GM21367 (cell line): ENCODE data around the gene CERK.
"Not testable (repeated sequence)": the region's sequence is repeated elsewhere in the genome, so short reads cannot be mapped to it uniquely, and the experiment has no call there.

ENCODE experiments used
- ATAC-seq: cut with Tn5 transposase; IDR thresholded peaks from one replicate; pipeline ENCODE4 v1.9.1; 2021; ENCODE audit not compliant: unreplicated experiment

Gene CERK

DNA sequence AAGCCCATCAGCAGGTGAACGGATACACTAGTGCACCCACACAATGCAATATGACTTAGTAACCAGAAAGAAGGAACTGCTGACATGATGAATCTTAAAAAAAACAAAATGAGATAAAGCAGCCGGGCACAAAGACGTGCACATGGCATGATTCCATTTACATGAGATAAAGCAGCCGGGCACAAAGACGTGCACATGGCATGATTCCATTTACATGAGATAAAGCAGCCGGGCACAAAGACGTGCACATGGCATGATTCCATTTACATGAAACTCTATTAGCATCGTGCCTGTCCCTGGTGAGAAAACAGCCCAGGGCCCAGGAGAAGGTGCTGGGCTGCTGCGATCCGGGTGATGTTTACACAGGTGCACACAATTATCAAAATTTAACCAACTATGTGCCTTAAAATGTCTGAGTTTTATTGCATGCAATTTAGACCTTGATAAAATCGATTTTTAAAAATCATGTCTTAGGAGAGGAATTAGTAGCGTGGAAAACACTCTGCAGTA lies 3.8 kb downstream of the CERK start:
- ATAC-seq: not testable (repeated sequence)

DNA sequence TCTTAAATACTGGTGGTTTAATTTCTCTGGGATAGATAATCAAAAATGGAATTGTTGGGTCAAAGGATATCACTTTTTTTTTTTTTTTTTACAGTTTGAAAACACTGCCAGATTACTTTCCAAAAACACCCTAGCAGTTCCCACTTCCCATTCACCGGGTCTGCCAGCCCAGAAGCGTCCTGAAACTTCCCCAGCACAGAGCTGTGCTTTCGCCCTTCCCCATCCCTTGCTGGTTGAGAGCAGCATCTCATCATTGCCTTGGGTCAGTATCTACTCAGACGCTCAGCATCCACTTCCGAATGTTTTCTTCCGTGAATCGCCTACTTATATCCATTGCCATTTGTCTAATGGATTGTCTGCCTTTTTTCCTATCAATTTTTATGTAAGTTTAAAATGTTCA lies 5.5 kb downstream of the CERK start:
- ATAC-seq: no peak

DNA sequence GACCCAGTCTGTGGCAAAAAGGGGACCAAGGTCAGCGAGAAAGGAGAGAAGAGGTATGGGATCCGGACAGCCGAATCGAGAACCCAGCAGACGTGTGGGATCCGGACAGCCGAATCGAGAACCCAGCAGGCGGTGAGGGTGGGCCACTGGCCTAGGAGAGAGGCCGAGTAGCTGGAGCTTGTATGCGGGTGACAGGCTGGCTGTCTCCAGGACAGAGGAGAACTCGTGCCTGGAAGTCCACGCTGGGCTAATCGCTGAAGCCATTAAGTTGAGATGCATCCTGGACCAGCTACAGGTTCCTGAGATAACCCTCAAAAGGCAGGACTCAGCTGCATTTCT lies 6.0 kb downstream of the CERK start:
- no peak for ATAC-seq

DNA sequence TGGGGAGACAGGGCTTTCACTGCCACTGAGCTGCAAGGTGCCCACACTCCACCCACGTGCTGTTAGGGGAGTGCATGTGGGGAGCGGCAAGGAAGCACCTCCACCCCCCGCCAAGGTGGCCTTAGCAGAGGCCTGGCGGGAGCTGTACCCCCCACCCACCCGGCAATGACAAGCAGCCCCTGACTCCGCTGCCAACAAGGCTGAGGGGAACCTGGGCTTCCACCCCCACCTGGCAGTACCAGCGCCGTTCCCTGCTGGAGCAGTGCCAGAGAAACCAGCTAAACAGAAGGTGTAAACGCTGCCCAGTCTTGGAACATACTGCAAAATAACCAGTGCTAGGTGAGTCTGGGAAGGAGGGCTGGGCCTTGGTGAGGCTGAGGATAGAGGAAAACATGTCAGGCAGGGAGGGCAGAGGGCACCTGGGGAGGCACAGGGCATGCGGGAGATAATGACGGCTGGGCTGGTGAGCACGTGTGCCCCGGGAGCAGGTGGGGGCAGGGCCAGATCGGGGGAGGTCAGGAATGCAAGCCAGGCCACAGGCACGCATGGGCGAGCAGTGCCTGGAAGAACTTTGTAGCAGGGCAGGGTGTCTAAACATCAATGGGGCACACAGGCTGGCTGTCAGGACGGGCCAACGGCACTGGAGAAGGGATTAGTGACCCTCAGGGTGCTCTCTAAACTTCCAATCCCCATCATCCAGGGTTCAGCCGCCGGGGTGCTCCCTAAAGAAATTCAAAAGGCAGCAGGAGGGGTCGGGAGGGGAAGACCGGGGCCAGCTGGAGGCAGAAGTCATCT lies 6.6 kb downstream of the CERK start:
- no peak for ATAC-seq

DNA sequence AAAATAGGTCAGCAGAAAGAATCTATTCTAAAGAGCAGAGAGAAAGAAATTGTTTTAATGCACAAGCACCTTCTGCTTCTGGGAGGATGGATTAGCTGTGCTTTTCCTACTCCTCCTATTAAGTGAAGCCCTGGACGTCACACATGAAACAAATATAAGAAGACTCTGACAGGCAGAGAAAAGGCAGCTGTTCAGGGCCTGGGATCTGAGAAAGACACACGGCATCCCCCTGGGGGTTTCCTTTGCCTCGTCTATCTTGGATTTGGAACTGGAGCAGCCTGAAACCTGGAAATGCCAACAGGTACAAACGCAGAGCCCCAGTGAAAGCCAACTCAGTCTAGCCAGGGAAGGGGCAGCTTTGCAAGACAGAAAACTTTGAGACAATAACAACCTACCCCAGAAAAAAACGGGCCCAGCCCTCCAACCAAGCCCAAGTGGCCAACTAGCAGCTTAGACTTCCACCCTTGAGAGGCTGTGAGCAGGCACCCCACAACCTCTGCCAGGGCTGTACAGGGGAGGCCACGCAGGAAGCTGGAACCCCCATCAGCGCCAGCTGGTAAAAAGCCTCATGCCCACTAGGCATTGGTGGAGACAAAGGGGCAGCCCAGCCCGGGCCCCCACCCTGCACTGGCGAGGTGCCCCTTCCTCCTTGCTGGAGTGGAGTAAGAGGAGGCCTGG lies 7.3 kb downstream of the CERK start:
- ATAC-seq: no peak

DNA sequence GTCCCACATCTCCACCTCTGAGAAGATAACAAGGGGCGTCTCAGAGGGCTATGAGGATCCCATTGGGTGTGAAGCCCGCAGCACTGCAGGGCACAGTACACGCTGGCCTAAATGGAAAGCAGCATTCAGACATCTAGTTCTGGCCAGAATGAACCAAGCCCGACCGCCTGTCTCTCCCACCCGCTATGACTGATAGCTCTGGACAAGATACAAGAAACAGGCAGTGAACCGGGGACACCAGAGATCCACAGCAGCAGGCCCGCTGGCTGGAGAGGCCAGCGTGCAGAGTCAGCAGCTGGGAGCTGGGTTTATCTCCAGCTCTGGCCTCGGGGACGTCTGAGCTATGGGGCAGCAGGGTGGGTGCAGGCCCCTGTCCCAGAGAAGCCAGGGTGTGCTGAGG lies 9.6 kb downstream of the CERK start:
- ATAC-seq: no peak

DNA sequence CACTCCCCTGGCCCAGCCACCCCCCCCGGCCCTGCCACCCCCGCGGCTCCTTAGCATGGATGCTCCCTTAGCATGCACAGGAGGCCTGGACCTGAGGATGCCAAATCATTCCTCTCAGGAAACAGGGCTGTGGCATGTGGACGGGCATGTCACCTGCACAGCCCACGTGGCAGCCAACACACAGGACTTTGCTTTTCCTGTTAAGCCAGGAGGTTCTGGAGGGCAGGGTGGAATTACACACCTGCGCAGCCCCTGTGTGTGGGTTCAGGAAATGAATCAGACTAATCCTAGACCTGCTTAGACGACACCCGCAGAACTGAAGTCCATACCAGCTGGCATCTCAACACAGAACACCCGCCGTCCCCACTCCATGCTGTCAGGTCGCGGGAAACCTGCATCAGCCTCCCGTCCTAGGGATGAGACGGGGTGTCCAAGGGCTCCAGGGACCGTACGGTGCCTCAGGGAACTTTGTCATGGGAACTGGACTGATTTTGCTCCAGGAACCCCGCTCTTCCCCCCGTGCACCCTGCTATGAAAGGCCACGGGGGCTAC lies 10.2 kb downstream of the CERK start:
- ATAC-seq: no peak

DNA sequence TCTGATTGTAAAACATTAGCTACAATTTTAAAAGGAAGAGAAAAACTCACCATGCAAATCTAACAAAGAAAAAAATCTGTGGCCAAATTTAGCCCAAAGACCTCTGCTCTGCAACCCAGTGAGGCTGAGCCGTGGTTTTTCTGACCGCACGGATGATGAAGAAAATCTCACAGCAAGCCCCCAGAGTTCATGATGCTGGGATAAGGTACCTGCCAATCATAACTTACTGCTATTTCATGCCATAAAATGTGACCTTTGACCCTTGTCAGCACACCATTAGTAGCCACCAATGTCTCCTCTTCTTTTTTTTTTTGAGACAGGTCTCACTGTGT lies 11.1 kb downstream of the CERK start:
- no peak for ATAC-seq

DNA sequence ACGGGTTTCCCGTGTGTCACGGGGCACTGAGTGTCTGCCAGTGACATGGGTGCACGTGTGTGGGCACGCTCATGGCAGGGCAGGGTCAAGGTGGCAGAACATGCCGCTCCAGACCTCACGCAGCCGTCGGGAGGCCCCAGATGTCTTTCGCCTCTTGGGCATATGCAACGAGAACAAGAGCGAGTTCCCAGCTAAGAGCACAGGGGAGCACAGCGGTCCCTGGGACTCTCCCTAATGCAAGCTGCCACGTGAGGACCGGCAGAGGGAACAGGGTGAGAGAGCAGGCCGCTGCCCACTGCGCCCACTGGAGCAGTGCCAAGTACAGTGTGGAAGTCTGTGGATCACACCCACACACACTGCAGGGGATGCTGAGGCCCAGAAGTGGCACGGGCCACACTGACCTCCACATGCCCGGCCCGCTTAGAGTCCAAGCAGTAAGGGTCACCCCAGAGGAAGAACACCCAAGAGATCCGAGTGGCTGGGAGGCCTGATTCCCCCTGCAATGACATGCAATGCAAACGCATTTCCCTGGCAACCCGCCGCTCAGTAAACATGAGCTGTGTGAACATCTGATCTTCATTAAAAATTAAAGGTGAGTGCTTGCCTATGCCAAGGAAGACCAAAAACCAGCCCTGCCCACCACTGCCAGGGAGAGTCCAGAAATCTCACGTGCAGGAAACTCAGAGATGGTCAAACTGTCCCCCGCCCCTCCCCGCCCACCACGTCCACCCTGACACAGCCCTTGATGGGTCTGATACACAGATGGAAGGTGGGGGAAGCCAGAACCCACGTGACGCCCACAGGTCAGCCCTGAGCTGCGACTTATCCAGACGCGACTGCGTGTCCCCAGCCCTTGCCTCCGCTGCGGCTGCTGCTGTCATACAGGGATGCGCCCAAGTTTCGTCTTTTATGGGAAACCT lies 11.7 kb downstream of the CERK start:
- ATAC-seq: no peak

DNA sequence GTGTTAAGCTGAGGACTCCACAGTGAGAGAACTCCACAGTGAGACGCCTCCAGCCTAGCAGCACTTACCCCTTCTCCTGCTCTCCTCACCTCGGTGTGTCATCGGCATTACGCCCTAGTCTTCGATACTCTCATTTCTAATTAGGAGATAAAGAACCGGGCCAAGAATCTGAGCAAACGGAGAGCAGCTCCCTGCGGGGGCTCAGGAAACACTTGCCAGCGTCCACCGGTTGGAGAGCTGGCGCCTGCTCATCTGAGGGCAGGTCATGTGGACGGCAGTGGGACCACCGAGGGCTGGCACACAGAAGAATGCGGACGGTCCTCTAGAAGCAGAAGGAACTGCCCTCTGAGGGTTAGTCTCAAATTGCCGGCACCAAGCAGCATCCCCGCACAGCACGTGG lies 13.0 kb downstream of the CERK start:
- no peak for ATAC-seq

DNA sequence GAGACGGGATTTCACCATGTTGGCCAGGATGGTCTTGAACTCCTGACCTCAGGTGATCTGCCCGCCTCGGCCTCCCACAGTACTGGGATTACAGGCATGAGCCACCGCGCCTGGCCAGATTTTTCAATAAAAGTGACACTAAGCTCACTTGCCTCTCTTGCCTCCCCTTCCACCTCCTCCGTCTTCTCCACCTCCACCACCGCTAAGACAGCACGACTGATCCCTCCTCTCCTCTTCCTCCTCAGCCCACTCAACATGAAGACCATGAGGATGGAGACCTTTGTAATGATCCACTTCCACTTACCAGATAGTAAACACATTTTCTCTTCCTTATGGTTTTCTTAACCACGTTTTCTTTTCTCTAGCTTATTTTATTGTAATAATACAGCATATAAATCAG lies 14.2 kb downstream of the CERK start:
- ATAC-seq: no peak

DNA sequence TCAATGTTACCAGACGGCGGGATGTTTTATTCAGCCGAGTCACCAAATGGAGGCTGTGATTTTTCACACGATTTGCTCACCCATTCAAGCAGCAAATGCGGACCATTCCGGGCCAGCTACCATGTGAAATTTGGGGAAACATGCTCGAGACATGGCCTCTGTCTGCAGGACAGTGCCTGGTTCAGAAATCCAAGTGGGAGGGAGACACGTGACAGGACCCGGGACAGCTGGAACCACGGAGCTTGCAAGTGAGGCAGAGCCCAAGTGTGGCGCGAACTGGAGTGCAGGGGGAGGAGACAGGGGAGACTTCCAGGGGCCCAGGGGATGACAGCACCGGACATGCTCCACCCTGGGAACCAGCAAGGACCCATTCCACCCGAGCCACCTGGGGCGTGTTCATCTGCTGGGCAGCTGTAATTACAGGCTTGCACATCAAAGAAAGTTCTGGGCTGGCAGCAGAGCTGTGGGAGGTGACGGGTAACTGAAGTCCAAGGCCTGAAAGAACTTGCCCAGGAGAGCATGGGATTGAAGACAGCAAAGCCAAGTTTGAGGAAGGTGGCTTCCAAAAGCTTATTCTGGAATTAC lies 16.5 kb downstream of the CERK start:
- no peak for ATAC-seq

DNA sequence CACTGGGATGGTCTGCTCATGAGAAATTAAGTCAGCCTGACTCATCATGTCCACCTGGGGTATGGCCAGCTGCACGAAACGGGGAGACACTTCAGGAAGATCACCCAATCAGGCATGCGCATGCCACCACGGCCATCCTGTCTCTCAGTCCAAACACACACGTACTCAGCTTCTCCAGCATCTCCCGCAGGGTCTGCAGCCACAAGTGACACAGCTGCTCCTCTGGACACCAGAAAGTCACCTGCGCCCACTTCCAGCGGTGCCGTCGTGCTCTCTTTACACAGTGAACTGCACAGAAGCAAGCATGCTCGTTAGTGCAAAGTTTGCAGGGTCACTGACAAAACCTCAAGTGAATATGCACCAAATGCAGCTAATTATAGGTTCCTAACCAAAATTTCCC lies 18.1 kb downstream of the CERK start:
- no peak for ATAC-seq

DNA sequence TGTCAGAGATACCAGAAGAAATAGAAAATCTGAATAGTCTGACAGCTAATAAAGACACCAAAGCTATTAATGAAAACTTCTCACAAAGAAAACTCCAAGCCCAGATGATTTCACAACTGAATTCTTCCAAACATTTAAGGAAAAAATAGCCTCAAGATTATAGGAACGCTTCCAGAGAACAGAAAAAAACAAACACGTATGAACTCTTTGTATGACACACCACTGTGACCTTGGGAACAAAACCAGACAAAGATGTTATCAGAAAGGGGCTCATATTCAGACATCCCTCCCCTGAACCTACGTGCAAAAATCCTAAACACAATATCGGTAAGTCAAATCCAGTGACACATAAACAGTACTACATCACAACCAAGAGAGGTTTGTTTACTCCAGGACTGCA lies 23.5 kb downstream of the CERK start:
- no peak for ATAC-seq

DNA sequence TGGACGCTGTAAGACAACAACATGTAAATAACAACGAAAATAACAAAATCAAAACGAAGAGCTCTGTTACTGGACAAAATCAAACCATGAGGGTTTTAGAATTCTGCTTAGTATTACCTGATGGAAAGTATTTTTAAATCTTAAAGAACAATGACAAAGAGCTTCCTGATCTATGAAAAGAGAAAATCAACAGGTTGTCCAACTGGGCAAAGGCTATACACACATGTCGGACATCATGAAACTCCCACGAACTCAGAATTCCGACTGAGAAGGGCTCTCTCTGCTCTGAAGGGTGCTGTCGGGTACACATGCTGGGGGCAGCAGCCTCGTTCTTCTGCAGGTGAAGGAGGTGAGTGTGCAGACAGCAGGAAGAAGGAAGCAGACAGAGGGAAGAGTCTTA lies 25.8 kb downstream of the CERK start:
- no peak for ATAC-seq

DNA sequence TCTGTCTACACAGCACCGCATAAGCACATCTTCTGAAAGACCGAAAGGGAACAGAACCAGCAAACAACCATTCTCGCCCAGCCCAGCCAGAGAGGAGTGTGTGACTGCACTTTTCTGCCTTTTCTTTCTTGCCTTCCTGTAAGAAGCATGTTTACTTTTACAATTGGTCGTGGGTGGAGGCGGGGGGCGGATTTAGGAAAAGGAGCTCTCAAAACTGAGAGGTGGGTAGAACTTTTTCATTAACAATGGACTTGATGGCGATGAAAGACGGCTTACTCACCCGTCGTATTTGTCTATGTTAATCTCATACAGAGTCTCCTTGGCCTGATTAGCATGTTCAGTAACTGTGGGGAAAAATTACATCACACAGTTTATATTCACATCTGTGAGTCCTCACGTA lies 27.2 kb downstream of the CERK start:
- ATAC-seq: no peak

DNA sequence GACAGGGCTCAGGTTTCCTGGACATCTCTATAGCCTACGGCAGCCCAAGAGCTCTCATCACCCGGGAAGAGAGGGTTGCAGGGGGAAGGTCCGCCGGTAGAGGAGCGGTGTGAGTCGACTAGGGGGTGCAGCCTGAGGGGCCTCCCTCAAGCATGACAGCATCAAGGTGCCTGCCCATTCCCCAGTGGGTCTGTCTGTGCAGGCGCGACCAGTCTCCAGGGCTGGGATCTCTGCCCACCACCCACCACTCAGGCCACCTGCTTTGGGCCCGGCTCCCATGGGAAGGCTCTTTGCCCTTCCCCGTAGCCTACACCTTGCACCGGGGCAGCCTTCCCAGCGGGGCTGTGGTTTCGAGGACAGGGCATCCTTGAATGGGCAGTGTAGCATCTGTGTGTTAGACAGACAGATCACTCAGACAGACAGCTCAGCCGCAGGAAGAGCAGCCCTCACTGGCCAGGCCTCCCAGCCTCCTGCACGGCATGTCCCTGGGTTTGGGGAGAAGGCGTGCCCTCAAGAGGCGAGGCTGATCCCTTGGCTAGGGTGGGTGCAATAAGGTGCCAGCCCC lies 29.2 kb downstream of the CERK start:
- no peak for ATAC-seq

DNA sequence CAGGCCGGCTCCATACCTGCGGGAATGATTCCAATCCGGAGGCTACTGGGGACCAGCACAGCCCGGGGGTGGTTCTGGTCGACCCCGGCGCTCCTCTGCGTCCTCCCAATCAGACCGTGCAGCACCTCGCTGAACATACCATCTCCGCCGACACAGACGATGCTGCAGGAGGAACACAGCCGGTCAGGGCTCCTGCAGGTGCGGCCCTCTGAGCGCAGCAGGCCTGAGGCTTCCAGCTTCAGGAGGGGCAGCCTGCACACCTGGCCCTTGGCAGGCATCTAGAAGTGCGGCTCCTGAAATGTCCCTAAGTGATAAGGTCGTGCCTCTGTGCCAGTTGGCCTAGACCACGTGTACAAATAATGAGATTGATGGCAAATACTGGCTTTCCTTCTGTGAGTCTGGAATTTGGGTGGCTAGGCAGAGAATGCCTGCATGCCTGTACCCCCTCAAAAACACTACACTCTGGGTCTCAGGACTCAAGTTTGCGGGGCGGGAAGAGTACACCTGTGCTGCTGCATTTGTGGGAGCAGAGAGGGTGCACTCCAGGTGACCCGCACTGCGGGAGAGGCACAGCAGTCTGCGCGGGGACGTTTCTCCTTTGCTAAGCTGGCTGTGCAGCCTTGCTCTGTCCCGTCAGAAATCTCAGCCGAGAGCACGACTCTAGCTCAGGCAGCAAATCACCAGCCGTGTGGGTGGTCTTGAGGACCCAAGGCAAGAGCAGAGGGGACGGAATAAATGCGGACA lies 30.1 kb downstream of the CERK start:
- ATAC-seq: no peak

DNA sequence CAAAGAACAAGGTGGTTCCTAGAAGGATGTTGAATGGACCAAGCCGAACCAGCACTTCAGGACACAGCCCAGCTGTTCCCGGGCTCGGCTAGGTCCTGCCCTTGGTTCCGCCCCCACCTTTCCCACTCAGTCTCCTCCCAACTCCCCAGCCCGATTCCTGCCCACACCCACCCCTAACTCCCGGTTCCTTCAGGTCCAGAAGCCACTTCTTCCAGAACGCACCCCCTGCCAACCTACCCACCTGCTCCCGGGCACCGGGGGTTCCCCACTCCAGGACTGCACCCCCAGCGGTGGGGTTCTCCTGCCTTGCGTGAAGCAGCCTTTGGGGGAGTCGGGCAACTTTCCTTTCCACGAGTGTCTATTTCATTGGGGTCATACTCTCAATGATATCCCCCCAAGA lies 30.7 kb downstream of the CERK start:
- no peak for ATAC-seq

DNA sequence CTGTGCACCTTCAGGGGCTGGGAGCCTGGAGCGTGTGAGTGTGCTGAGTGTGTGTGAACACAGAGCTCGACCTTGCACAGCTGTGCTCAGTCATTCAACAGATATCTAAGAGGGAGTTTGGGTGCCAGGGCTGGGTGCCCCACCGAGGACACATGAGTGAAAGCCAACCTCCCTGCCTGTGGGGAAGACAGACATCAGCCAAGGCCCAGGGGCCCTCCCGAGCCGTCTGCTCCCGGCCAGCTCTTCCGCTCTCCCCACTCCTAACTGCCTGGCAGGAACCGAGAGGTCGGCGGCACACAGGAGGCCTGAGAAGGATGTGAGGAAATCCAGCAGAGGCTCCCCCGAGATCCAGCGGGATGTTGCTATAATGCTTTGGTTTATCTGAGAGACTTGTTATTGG lies 32.0 kb downstream of the CERK start:
- no peak for ATAC-seq
